SU-DHL-6 (cell line): ENCODE results near the gene WDR82.
"Not testable (repeated sequence)": the region's sequence is repeated elsewhere in the genome, so short reads cannot be mapped to it uniquely, and the experiment has no call there.

Experiments used
- EZH2phosphoT487 ChIP-seq: fragments of 200-600 bp; sonication (generic), shearing (Covaris generic); conservative IDR thresholded peaks from 2 replicates; pipeline ENCODE4 v1.6.1; 2018; ENCODE audit warnings: mild to moderate bottlenecking, antibody characterized with exemption, low read length, moderate library complexity, mixed read lengths
- TF ChIP-seq, protein P1 (sequence below): fragments of 200-600 bp; sonication (generic); IDR thresholded peaks from one replicate; pipeline ENCODE4 v1.5.1; 2017; ENCODE audit warnings: antibody characterized with exemption, mild to moderate bottlenecking, low read length, moderate library complexity; ENCODE audit not compliant: insufficient read depth, poor library complexity, severe bottlenecking

DNA sequence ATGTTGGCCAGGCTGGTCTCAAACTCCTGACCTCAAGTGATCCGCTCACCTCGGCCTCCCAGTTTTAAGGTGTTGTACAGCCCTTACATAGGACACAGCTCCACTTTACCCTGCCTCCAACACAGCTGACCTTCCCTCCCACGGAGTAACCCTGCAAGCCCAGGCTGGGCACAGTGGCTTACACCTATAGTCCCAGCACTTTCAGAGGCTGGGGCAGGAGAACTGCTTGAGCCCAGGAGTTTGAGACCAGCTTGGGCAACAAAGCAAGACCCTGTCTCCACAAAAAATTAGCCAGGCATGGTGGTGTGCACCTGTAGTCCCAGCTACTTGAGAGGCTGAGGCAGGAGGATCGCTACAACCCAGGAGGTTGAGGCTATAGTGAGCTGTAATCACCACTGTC is 5.6 kb upstream of the WDR82 start:
- TF ChIP-seq, protein P1, sequence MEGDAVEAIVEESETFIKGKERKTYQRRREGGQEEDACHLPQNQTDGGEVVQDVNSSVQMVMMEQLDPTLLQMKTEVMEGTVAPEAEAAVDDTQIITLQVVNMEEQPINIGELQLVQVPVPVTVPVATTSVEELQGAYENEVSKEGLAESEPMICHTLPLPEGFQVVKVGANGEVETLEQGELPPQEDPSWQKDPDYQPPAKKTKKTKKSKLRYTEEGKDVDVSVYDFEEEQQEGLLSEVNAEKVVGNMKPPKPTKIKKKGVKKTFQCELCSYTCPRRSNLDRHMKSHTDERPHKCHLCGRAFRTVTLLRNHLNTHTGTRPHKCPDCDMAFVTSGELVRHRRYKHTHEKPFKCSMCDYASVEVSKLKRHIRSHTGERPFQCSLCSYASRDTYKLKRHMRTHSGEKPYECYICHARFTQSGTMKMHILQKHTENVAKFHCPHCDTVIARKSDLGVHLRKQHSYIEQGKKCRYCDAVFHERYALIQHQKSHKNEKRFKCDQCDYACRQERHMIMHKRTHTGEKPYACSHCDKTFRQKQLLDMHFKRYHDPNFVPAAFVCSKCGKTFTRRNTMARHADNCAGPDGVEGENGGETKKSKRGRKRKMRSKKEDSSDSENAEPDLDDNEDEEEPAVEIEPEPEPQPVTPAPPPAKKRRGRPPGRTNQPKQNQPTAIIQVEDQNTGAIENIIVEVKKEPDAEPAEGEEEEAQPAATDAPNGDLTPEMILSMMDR, result not testable (repeated sequence)
- TF ChIP-seq EZH2phosphoT487, result not testable (repeated sequence)
